ENCODE results near the gene BMP8B.
"Not testable (repeated sequence)": the region's sequence is repeated elsewhere in the genome, so short reads cannot be mapped to it uniquely, and the experiment has no call there.

The BMP8B gene

GRCh38 chr1:39764512-39764911, 24.2 kb downstream of the BMP8B start:
- H3K36me3 ChIP-seq (ENCODE audit: control insufficient read depth in 2 of 2, insufficient read depth in 2 of 2, low read length in 2 of 2); H3K4me1 ChIP-seq (ENCODE audit: control insufficient read depth, insufficient read depth, low read length); H3K4me3 ChIP-seq (ENCODE audit: low read length in 2 of 2); H3K27ac ChIP-seq (ENCODE audit: low read length); H3K27me3 ChIP-seq (ENCODE audit: control insufficient read depth in 1 of 2, insufficient read depth in 2 of 2, low read length in 2 of 2); H3K9me3 ChIP-seq (ENCODE audit: control insufficient read depth in 2 of 2, low read length in 2 of 2); H3K9ac ChIP-seq (ENCODE audit: low read length in 2 of 2): not testable (repeated sequence)

GRCh38 chr1:39763619-39764374, 24.9 kb downstream of the BMP8B start:
- H3K27me3 ChIP-seq (ENCODE audit: control insufficient read depth in 1 of 2, insufficient read depth in 2 of 2, low read length in 2 of 2); H3K36me3 ChIP-seq (ENCODE audit: control insufficient read depth in 2 of 2, insufficient read depth in 2 of 2, low read length in 2 of 2); H3K4me1 ChIP-seq (ENCODE audit: control insufficient read depth, insufficient read depth, low read length); H3K9ac ChIP-seq (ENCODE audit: low read length in 2 of 2); H3K9me3 ChIP-seq (ENCODE audit: control insufficient read depth in 2 of 2, low read length in 2 of 2); H3K4me3 ChIP-seq (ENCODE audit: low read length in 2 of 2); H3K27ac ChIP-seq (ENCODE audit: low read length): not testable (repeated sequence)

GRCh38 chr1:39762550-39763540, 25.8 kb downstream of the BMP8B start:
- no peaks in the 10 kb centered on the region for H3K9me3 ChIP-seq (ENCODE audit: control insufficient read depth in 2 of 2, low read length in 2 of 2)
- no peaks in the 10 kb centered on the region for H3K27me3 ChIP-seq (ENCODE audit: control insufficient read depth in 1 of 2, insufficient read depth in 2 of 2, low read length in 2 of 2)
- H3K4me1 ChIP-seq (ENCODE audit: control insufficient read depth, insufficient read depth, low read length), result no peaks in the 10 kb centered on the region
- no peak overlapping the region for H3K4me3 ChIP-seq (ENCODE audit: low read length in 2 of 2)
- peaks cover 7 to 12% of the 10 kb centered on the region in 2 donors for H3K36me3 ChIP-seq (ENCODE audit: control insufficient read depth in 2 of 2, insufficient read depth in 2 of 2, low read length in 2 of 2)
- no peak overlapping the region for H3K27ac ChIP-seq (ENCODE audit: low read length)
- H3K9ac ChIP-seq (ENCODE audit: low read length in 2 of 2), result no peak overlapping the region

GRCh38 chr1:39761557-39762260, 27.0 kb downstream of the BMP8B start:
- H3K36me3 ChIP-seq (ENCODE audit: control insufficient read depth in 2 of 2, insufficient read depth in 2 of 2, low read length in 2 of 2), result peaks cover 11 to 21% of the 10 kb centered on the region in 2 donors

GRCh38 chr1:39761016-39761415, 27.6 kb downstream of the BMP8B start:
- Histone ChIP-seq H3K4me3 (ENCODE audit: low read length in 2 of 2) (no peak overlapping the region), H3K27ac (ENCODE audit: low read length) (no peak overlapping the region), H3K9me3 (ENCODE audit: control insufficient read depth in 2 of 2, low read length in 2 of 2) (no peaks in the 10 kb centered on the region), H3K4me1 (ENCODE audit: control insufficient read depth, insufficient read depth, low read length) (no peaks in the 10 kb centered on the region), H3K9ac (ENCODE audit: low read length in 2 of 2) (no peak overlapping the region), H3K36me3 (ENCODE audit: control insufficient read depth in 2 of 2, insufficient read depth in 2 of 2, low read length in 2 of 2) (peaks cover 11 to 21% of the 10 kb centered on the region in 2 donors), H3K27me3 (ENCODE audit: control insufficient read depth in 1 of 2, insufficient read depth in 2 of 2, low read length in 2 of 2) (no peaks in the 10 kb centered on the region)

More at GRCh38 chr1:39761557-39762260, 27.0 kb downstream of the BMP8B start:
- Histone ChIP-seq H3K4me1 (ENCODE audit: control insufficient read depth, insufficient read depth, low read length) (no peaks in the 10 kb centered on the region), H3K9ac (ENCODE audit: low read length in 2 of 2) (no peak overlapping the region), H3K27ac (ENCODE audit: low read length) (no peak overlapping the region), H3K9me3 (ENCODE audit: control insufficient read depth in 2 of 2, low read length in 2 of 2) (no peaks in the 10 kb centered on the region), H3K4me3 (ENCODE audit: low read length in 2 of 2) (no peak overlapping the region), H3K27me3 (ENCODE audit: control insufficient read depth in 1 of 2, insufficient read depth in 2 of 2, low read length in 2 of 2) (no peaks in the 10 kb centered on the region)

- no peak overlapping the region for H3K27ac ChIP-seq (ENCODE audit: low read length)
- no peaks in the 10 kb centered on the region for H3K27me3 ChIP-seq (ENCODE audit: control insufficient read depth in 1 of 2, insufficient read depth in 2 of 2, low read length in 2 of 2)
- H3K36me3 ChIP-seq (ENCODE audit: control insufficient read depth in 2 of 2, insufficient read depth in 2 of 2, low read length in 2 of 2), result peaks cover 15 to 25% of the 10 kb centered on the region in 2 donors
- no peak overlapping the region for H3K4me3 ChIP-seq (ENCODE audit: low read length in 2 of 2)
- H3K9me3 ChIP-seq (ENCODE audit: control insufficient read depth in 2 of 2, low read length in 2 of 2), result no peaks in the 10 kb centered on the region
- H3K9ac ChIP-seq (ENCODE audit: low read length in 2 of 2), result no peak overlapping the region
- no peaks in the 10 kb centered on the region for H3K4me1 ChIP-seq (ENCODE audit: control insufficient read depth, insufficient read depth, low read length)
Measured at GRCh38 chr1:39760074-39761008, 28.3 kb downstream of the BMP8B start.

- no peaks in the 10 kb centered on the region for H3K27me3 ChIP-seq (ENCODE audit: control insufficient read depth in 1 of 2, insufficient read depth in 2 of 2, low read length in 2 of 2)
- no peak overlapping the region for H3K4me3 ChIP-seq (ENCODE audit: low read length in 2 of 2)
- no peak overlapping the region for H3K27ac ChIP-seq (ENCODE audit: low read length)
- no peaks in the 10 kb centered on the region for H3K9me3 ChIP-seq (ENCODE audit: control insufficient read depth in 2 of 2, low read length in 2 of 2)
- no peaks in the 10 kb centered on the region for H3K4me1 ChIP-seq (ENCODE audit: control insufficient read depth, insufficient read depth, low read length)
- peaks cover 20 to 33% of the 10 kb centered on the region in 2 donors for H3K36me3 ChIP-seq (ENCODE audit: control insufficient read depth in 2 of 2, insufficient read depth in 2 of 2, low read length in 2 of 2)
- H3K9ac ChIP-seq (ENCODE audit: low read length in 2 of 2), result no peak overlapping the region
Measured at GRCh38 chr1:39759436-39759726, 29.3 kb downstream of the BMP8B start.

- Histone ChIP-seq H3K9me3 (ENCODE audit: control insufficient read depth in 2 of 2, low read length in 2 of 2) (no peaks in the 10 kb centered on the region), H3K36me3 (ENCODE audit: control insufficient read depth in 2 of 2, insufficient read depth in 2 of 2, low read length in 2 of 2) (peaks cover 23 to 36% of the 10 kb centered on the region in 2 donors), H3K27me3 (ENCODE audit: control insufficient read depth in 1 of 2, insufficient read depth in 2 of 2, low read length in 2 of 2) (no peaks in the 10 kb centered on the region), H3K4me1 (ENCODE audit: control insufficient read depth, insufficient read depth, low read length) (no peaks in the 10 kb centered on the region), H3K4me3 (ENCODE audit: low read length in 2 of 2) (no peak overlapping the region), H3K27ac (ENCODE audit: low read length) (no peak overlapping the region), H3K9ac (ENCODE audit: low read length in 2 of 2) (no peak overlapping the region)
Measured at GRCh38 chr1:39758556-39759435, 29.9 kb downstream of the BMP8B start.

- H3K4me1 ChIP-seq (ENCODE audit: control insufficient read depth, insufficient read depth, low read length), result no peaks in the 10 kb centered on the region
- no peaks in the 10 kb centered on the region for H3K9me3 ChIP-seq (ENCODE audit: control insufficient read depth in 2 of 2, low read length in 2 of 2)
- peaks cover 36 to 49% of the 10 kb centered on the region in 2 donors for H3K36me3 ChIP-seq (ENCODE audit: control insufficient read depth in 2 of 2, insufficient read depth in 2 of 2, low read length in 2 of 2)
- no peak overlapping the region for H3K4me3 ChIP-seq (ENCODE audit: low read length in 2 of 2)
- H3K9ac ChIP-seq (ENCODE audit: low read length in 2 of 2), result no peak overlapping the region
- H3K27ac ChIP-seq (ENCODE audit: low read length), result no peak overlapping the region
- H3K27me3 ChIP-seq (ENCODE audit: control insufficient read depth in 1 of 2, insufficient read depth in 2 of 2, low read length in 2 of 2), result no peaks in the 10 kb centered on the region
Measured at GRCh38 chr1:39757501-39757900, 31.2 kb downstream of the BMP8B start.
